H9 (cell line): ENCODE measurements around the gene REC114. TPM values are rescaled to one million over a fixed set of nuclear protein-coding genes. Genes with fewer than 3 reads are reported as not detected.

Source experiments
- DNase-seq: peaks from one replicate; pipeline ENCODE4 v3.0.0-alpha.2; 2017
- H2AFZ ChIP-seq: one replicate; pipeline ENCODE4 v1.6.1; 2013; ENCODE audit warnings: mild to moderate bottlenecking, low read length, control low read depth, moderate library complexity
- H2AK5ac ChIP-seq: 2 replicates; pipeline ENCODE4 v1.6.1; 2013; ENCODE audit warnings: low read length, control low read depth, mixed read lengths; ENCODE audit not compliant: insufficient read length
- H2BK120ac ChIP-seq: one replicate; pipeline ENCODE4 v1.6.1; 2013; ENCODE audit warnings: low read depth, mild to moderate bottlenecking, low read length, control low read depth, inconsistent platforms; ENCODE audit not compliant: poor library complexity, severe bottlenecking
- H2BK12ac ChIP-seq: 2 replicates; pipeline ENCODE4 v1.6.1; 2013; ENCODE audit warnings: low read length, control low read depth, mixed read lengths, low read depth; ENCODE audit not compliant: insufficient read length
- H2BK15ac ChIP-seq: 2 replicates; pipeline ENCODE4 v1.6.1; 2013; ENCODE audit warnings: low read depth, low read length, control low read depth
- H2BK20ac ChIP-seq: one replicate; pipeline ENCODE4 v1.6.1; 2013; ENCODE audit warnings: low read depth, mild to moderate bottlenecking, low read length, control low read depth, inconsistent platforms; ENCODE audit not compliant: poor library complexity, severe bottlenecking
- H2BK5ac ChIP-seq: 2 replicates; pipeline ENCODE4 v1.6.1; 2013; ENCODE audit warnings: low read length, control low read depth, mixed read lengths; ENCODE audit not compliant: insufficient read length
- H3K14ac ChIP-seq: 2 replicates; pipeline ENCODE4 v1.6.1; 2013; ENCODE audit warnings: low read length, control low read depth; ENCODE audit not compliant: insufficient read depth
- H3K18ac ChIP-seq: 2 replicates; pipeline ENCODE4 v1.6.1; 2013; ENCODE audit warnings: low read depth, mild to moderate bottlenecking, mixed read lengths, low read length, control low read depth; ENCODE audit not compliant: insufficient read length
- H3K23ac ChIP-seq: 2 replicates; pipeline ENCODE4 v1.6.1; 2013; ENCODE audit warnings: low read length, control low read depth, mixed read lengths, low read depth; ENCODE audit not compliant: insufficient read length
- H3K23me2 ChIP-seq: 2 replicates; pipeline ENCODE4 v1.6.1; 2013; ENCODE audit warnings: low read depth, mild to moderate bottlenecking, mixed read lengths, low read length, control low read depth; ENCODE audit not compliant: insufficient read length, poor library complexity, severe bottlenecking
- H3K27ac ChIP-seq: 2 replicates; pipeline ENCODE4 v1.5.1; 2013; ENCODE audit warnings: low read length, control low read depth, mixed read lengths, low read depth; ENCODE audit not compliant: insufficient read length
- H3K27me3 ChIP-seq: 2 replicates; pipeline ENCODE4 v1.6.1; 2013; ENCODE audit warnings: low read length, control low read depth, inconsistent platforms; ENCODE audit not compliant: insufficient read depth
- H3K4ac ChIP-seq: 2 replicates; pipeline ENCODE4 v1.6.1; 2013; ENCODE audit warnings: low read depth, mild to moderate bottlenecking, control low read depth, inconsistent platforms, low read length, moderate library complexity
- H3K4me1 ChIP-seq: 2 replicates; pipeline ENCODE4 v1.6.1; 2013; ENCODE audit warnings: low read length, control low read depth, inconsistent platforms; ENCODE audit not compliant: insufficient read depth
- H3K4me2 ChIP-seq: 2 replicates; pipeline ENCODE4 v1.6.1; 2013; ENCODE audit warnings: low read length, control low read depth, mixed read lengths; ENCODE audit not compliant: insufficient read length, insufficient read depth
- H3K56ac ChIP-seq: 2 replicates; pipeline ENCODE4 v1.6.1; 2013; ENCODE audit warnings: low read depth, mild to moderate bottlenecking, mixed read lengths, low read length, control low read depth; ENCODE audit not compliant: insufficient read length
- H3K79me1 ChIP-seq: 2 replicates; pipeline ENCODE4 v1.6.1; 2013; ENCODE audit warnings: low read depth, mild to moderate bottlenecking, moderate library complexity, low read length, control low read depth, inconsistent platforms; ENCODE audit not compliant: insufficient read depth, poor library complexity, severe bottlenecking
- H3K79me2 ChIP-seq: 2 replicates; pipeline ENCODE4 v1.6.1; 2013; ENCODE audit warnings: low read length, control low read depth, inconsistent platforms; ENCODE audit not compliant: insufficient read depth
- H3K9ac ChIP-seq: 2 replicates; pipeline ENCODE4 v1.6.1; 2013; ENCODE audit warnings: low read length, control low read depth, mixed read lengths; ENCODE audit not compliant: insufficient read length; ENCODE audit errors: extremely low read depth
- H3K9me3 ChIP-seq: one replicate; pipeline ENCODE4 v1.6.1; 2013; ENCODE audit warnings: low read depth, low read length, inconsistent platforms; ENCODE audit not compliant: control insufficient read depth
- H3T11ph ChIP-seq: one replicate; pipeline ENCODE4 v1.6.1; 2013; ENCODE audit warnings: mild to moderate bottlenecking, low read length, control low read depth, inconsistent platforms
- H4K20me1 ChIP-seq: one replicate; pipeline ENCODE4 v1.6.1; 2013; ENCODE audit not compliant: control insufficient read depth, insufficient read length, insufficient read depth
- H4K5ac ChIP-seq: 2 replicates; pipeline ENCODE4 v1.6.1; 2013; ENCODE audit warnings: low read depth, mild to moderate bottlenecking, mixed read lengths, low read length, control low read depth; ENCODE audit not compliant: insufficient read length
- H4K8ac ChIP-seq: replicated peaks from 2 replicates; pipeline ENCODE4 v1.6.1; 2013; ENCODE audit warnings: low read length, control low read depth, mixed read lengths, low read depth; ENCODE audit not compliant: insufficient read length
- H4K91ac ChIP-seq: 2 replicates; pipeline ENCODE4 v1.6.1; 2013; ENCODE audit warnings: low read depth, mild to moderate bottlenecking, moderate library complexity, mixed read lengths, low read length, control low read depth; ENCODE audit not compliant: insufficient read length
- H3K27ac Mint-ChIP-seq, 3 experiments: 2 replicates in 2 of 3; 3 replicates in 1 of 3; pipeline ENCODE4 v1.8.0; 2020 to 2021; ENCODE audit warnings: mixed read lengths in 3 of 3, mild to moderate bottlenecking in 1 of 3, moderate library complexity in 1 of 3
- H3K27me3 Mint-ChIP-seq: 2 replicates; pipeline ENCODE4 v1.8.0; 2021; ENCODE audit warnings: low read depth, mild to moderate bottlenecking, moderate library complexity, mixed read lengths
- H3K36me3 Mint-ChIP-seq, 3 experiments: 2 replicates in 2 of 3; 3 replicates in 1 of 3; pipeline ENCODE4 v1.8.0; 2020 to 2021; ENCODE audit warnings: low read depth in 3 of 3, mixed read lengths in 3 of 3; ENCODE audit not compliant: insufficient read depth in 1 of 3
- H3K4me1 Mint-ChIP-seq, 2 experiments: 2 replicates each; pipeline ENCODE4 v1.8.0; 2020; ENCODE audit warnings: mixed read lengths in 2 of 2
- H3K4me3 Mint-ChIP-seq, 2 experiments: 2 replicates in 1 of 2; 3 replicates in 1 of 2; pipeline ENCODE4 v1.8.0; 2020 to 2021; ENCODE audit warnings: mild to moderate bottlenecking in 2 of 2, mixed read lengths in 2 of 2, moderate library complexity in 1 of 2
- H3K9me3 Mint-ChIP-seq, 2 experiments: 2 replicates in 1 of 2; 3 replicates in 1 of 2; pipeline ENCODE4 v1.8.0; 2020; ENCODE audit warnings: mild to moderate bottlenecking in 2 of 2, mixed read lengths in 2 of 2, moderate library complexity in 1 of 2
- total RNA-seq: library from RNA; stranded (reverse); gene quantifications from 2 replicates; pipeline ENCODE4 v1.2.1, GENCODE V29; 2021
- TF ChIP-seq, protein P1 (sequence below): fragments of 200-600 bp; sonication (generic); conservative IDR thresholded peaks from 3 replicates; pipeline ENCODE4 v1.8.0; 2021; ENCODE audit warnings: antibody characterized with exemption, mild to moderate bottlenecking

REC114 gene
- total RNA-seq, 1 experiment from 2014 or later, result not detected

DNA sequence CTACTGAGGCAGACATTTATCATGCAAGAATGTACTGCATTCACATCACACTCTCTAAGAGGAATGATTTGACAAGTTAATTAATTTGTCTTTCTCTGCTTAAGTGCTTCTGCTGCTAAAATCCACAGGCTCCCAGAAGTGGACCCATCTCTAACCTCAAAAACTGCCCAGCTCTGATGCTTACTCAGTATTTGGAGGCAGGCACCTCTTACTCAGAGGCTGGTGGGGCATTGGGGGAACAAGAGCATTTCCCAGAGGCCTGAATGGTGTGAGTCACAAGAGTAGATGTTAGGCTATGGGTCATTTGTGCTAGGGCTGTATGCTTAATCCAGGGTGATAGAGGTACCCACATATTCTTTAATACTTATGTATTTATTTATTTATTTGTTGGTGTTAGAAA, 39.8 kb upstream of the REC114 start:
- no peak overlapping the region for H2BK120ac ChIP-seq
- H3K4me2 ChIP-seq, result no peak overlapping the region
- no peak overlapping the region for H2AK5ac ChIP-seq
- DNase-seq, result no peak
- no peak overlapping the region for H4K5ac ChIP-seq
- no peaks in the 10 kb centered on the region for H3K79me1 ChIP-seq
- no peaks in the 10 kb centered on the region for H3K79me2 ChIP-seq
- H3K14ac ChIP-seq, result no peak overlapping the region
- no peak overlapping the region for H4K91ac ChIP-seq
- H3K27me3 ChIP-seq, result no peaks in the 10 kb centered on the region
- Mint-ChIP-seq H3K4me3 (no peak overlapping the region), H3K27ac (no peak overlapping the region), H3K9me3 (no peaks in the 10 kb centered on the region), H3K27me3 (no peaks in the 10 kb centered on the region), H3K4me1 (peaks cover 10 to 13% of the 10 kb centered on the region in 2 experiments), H3K36me3 (no peaks in the 10 kb centered on the region)
- no peak overlapping the region for H3K23ac ChIP-seq
- no peak overlapping the region for H3T11ph ChIP-seq
- H4K8ac ChIP-seq, result no peak overlapping the region
- no peaks in the 10 kb centered on the region for H3K9me3 ChIP-seq
- no peaks in the 10 kb centered on the region for H3K23me2 ChIP-seq
- H3K18ac ChIP-seq, result no peak overlapping the region
- no peaks in the 10 kb centered on the region for H4K20me1 ChIP-seq
- H2BK5ac ChIP-seq, result no peak overlapping the region
- no peak overlapping the region for H3K27ac ChIP-seq
- H3K4ac ChIP-seq, result no peak overlapping the region
- no peak overlapping the region for H2BK15ac ChIP-seq
- no peak overlapping the region for H2AFZ ChIP-seq
- TF ChIP-seq, protein P1, sequence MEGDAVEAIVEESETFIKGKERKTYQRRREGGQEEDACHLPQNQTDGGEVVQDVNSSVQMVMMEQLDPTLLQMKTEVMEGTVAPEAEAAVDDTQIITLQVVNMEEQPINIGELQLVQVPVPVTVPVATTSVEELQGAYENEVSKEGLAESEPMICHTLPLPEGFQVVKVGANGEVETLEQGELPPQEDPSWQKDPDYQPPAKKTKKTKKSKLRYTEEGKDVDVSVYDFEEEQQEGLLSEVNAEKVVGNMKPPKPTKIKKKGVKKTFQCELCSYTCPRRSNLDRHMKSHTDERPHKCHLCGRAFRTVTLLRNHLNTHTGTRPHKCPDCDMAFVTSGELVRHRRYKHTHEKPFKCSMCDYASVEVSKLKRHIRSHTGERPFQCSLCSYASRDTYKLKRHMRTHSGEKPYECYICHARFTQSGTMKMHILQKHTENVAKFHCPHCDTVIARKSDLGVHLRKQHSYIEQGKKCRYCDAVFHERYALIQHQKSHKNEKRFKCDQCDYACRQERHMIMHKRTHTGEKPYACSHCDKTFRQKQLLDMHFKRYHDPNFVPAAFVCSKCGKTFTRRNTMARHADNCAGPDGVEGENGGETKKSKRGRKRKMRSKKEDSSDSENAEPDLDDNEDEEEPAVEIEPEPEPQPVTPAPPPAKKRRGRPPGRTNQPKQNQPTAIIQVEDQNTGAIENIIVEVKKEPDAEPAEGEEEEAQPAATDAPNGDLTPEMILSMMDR, result no peak
- no peak overlapping the region for H3K56ac ChIP-seq
- H3K4me1 ChIP-seq, result no peaks in the 10 kb centered on the region
- H3K9ac ChIP-seq, result no peak overlapping the region
- H2BK12ac ChIP-seq, result no peak overlapping the region
- H2BK20ac ChIP-seq, result no peak overlapping the region
